ENCODE data around the gene CX3CL1.

DNA sequence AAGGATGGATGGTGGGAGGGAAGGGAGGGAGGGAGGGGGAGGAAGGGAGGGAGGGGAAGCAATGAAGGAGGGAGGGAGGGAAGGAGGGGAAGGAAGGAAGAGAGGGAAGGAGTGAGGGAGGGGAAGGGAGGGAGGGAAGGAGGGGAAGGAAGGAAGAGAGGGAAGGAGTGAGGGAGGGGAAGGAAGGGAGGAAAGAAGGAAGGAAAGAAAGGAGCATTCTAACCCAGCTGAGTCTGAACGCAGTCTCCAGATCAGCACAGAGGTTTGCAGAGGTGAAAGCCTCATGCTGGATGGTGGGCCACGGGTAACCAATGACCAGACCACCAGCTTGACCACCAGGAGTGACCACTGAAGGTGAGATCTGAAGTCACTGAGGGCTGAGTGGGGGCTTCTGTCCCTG is 50.9 kb downstream of the CX3CL1 start:
- TF ChIP-seq, protein P1, sequence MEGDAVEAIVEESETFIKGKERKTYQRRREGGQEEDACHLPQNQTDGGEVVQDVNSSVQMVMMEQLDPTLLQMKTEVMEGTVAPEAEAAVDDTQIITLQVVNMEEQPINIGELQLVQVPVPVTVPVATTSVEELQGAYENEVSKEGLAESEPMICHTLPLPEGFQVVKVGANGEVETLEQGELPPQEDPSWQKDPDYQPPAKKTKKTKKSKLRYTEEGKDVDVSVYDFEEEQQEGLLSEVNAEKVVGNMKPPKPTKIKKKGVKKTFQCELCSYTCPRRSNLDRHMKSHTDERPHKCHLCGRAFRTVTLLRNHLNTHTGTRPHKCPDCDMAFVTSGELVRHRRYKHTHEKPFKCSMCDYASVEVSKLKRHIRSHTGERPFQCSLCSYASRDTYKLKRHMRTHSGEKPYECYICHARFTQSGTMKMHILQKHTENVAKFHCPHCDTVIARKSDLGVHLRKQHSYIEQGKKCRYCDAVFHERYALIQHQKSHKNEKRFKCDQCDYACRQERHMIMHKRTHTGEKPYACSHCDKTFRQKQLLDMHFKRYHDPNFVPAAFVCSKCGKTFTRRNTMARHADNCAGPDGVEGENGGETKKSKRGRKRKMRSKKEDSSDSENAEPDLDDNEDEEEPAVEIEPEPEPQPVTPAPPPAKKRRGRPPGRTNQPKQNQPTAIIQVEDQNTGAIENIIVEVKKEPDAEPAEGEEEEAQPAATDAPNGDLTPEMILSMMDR (IDR thresholded peaks at IDR 0.05; ENCODE audit: insufficient read depth, low read depth, low read length): no peak
- TF ChIP-seq EZH2 (IDR thresholded peaks at IDR 0.05; ENCODE audit: insufficient read depth, low read length): no peak
